HCT116 (cell line): Measurements from ENCODE around the gene FLACC1. TPM values are rescaled to one million over a fixed set of nuclear protein-coding genes. Genes with fewer than 3 reads are reported as not detected.
"Not testable (repeated sequence)": the region's sequence is repeated elsewhere in the genome, so short reads cannot be mapped to it uniquely, and the experiment has no call there.

ENCODE experiments used
- ATAC-seq: fragments of 200-7000 bp; cut with Tn5 transposase; 2 replicates; pipeline ENCODE4 v1.9.1; 2020; ENCODE audit warnings: mild to moderate bottlenecking, moderate library complexity
- BruUV-seq: library from RNA; stranded (reverse); fragments of 400-500 nt; replicated peaks from 2 replicates; lab custom pipeline; 2021; lab: Mats Ljungman, UMichigan
- CTCF ChIA-PET: fragments of 300-600 bp; sonication (Branson Sonifier 250); formaldehyde crosslinking; loops from one replicate; lab custom pipeline; 2021; ENCODE audit warnings: antibody characterized with exemption; lab: Charles Lee
- POLR2A ChIA-PET: fragments of 300-600, 350-600 bp; sonication (Branson Sonifier 250); formaldehyde crosslinking; loops from one replicate; lab custom pipeline; 2021; ENCODE audit warnings: antibody characterized with exemption; lab: Charles Lee
- RAD21 ChIA-PET, 2 experiments: fragments of 300-600 bp; sonication (Branson Sonifier 250); formaldehyde crosslinking; loops; one replicate each; lab custom pipeline; 2023; ENCODE audit warnings: low total read pairs in 2 of 2; ENCODE audit not compliant: uncharacterized antibody in 2 of 2, unreplicated experiment in 2 of 2, low non-redundant PET in 1 of 2; lab: Charles Lee
- DNase-seq: peaks from one replicate; pipeline ENCODE4 v3.0.0-alpha.2; 2010; ENCODE audit warnings: low read depth, low spot score
- H2AFZ ChIP-seq: fragments of 200-600 bp; shearing (Covaris generic), sonication (generic); 2 replicates; pipeline ENCODE4 v1.6.1; 2017; ENCODE audit warnings: low read depth, mixed run types, mixed read lengths, antibody characterized with exemption, low read length; ENCODE audit not compliant: poor library complexity, severe bottlenecking
- H3K27ac ChIP-seq: 2 replicates; pipeline ENCODE4 v1.5.1; 2012; ENCODE audit warnings: low read depth, low read length
- H3K27me3 ChIP-seq: fragments of 200-600 bp; sonication (generic); 2 replicates; pipeline ENCODE4 v1.6.1; 2016; ENCODE audit warnings: mixed run types, low read length, mixed read lengths; ENCODE audit not compliant: insufficient read depth
- H3K36me3 ChIP-seq, 2 experiments: fragments of 200-500 bp in 1 of 2; fragments of 200-600 bp in 1 of 2; sonication (Bioruptor generic) in 1 of 2; sonication (generic) in 1 of 2; 2 replicates each; pipeline versions ENCODE4 v1.5.1 to v1.6.1; 2014 to 2016; ENCODE audit warnings: low read length in 2 of 2, inconsistent platforms in 1 of 2, mixed read lengths in 1 of 2, mixed run types in 1 of 2; ENCODE audit not compliant: insufficient read depth in 2 of 2, control insufficient read depth in 1 of 2
- H3K4me1 ChIP-seq, 2 experiments: fragments of 200-600 bp in 1 of 2; sonication (generic) in 1 of 2; 2 replicates each; pipeline versions ENCODE4 v1.5.1 to v1.6.1; 2012 to 2017; ENCODE audit warnings: low read length in 2 of 2, inconsistent platforms in 1 of 2, mild to moderate bottlenecking in 1 of 2, mixed read lengths in 1 of 2, mixed run types in 1 of 2, moderate library complexity in 1 of 2; ENCODE audit not compliant: insufficient read depth in 2 of 2, control insufficient read depth in 1 of 2
- H3K4me2 ChIP-seq: fragments of 200-600 bp; sonication (generic); 2 replicates; pipeline ENCODE4 v1.6.1; 2017; ENCODE audit warnings: mixed run types, low read length, mixed read lengths
- H3K4me3 ChIP-seq, 2 experiments: fragments of 200-600 bp in 1 of 2; sonication (generic) in 1 of 2; replicated peaks in 1 of 2; 2 replicates each; pipeline ENCODE4 v1.5.1; 2011 to 2016; ENCODE audit warnings: low read length in 2 of 2, control low read depth in 1 of 2, low read depth in 1 of 2, mild to moderate bottlenecking in 1 of 2, mixed read lengths in 1 of 2, mixed run types in 1 of 2
- H3K79me2 ChIP-seq: fragments of 200-600 bp; sonication (generic); 2 replicates; pipeline ENCODE4 v1.6.1; 2017; ENCODE audit warnings: mild to moderate bottlenecking, mixed run types, low read length, moderate library complexity, mixed read lengths; ENCODE audit not compliant: insufficient read depth
- H3K9ac ChIP-seq: fragments of 200-600 bp; sonication (generic); 2 replicates; pipeline ENCODE4 v1.6.1; 2016; ENCODE audit warnings: low read length, mixed read lengths
- H3K9me2 ChIP-seq: fragments of 200-600 bp; sonication (generic), shearing (Covaris generic); 2 replicates; pipeline ENCODE4 v1.6.1; 2017; ENCODE audit warnings: mixed run types, mild to moderate bottlenecking, moderate library complexity; ENCODE audit not compliant: insufficient read depth
- H3K9me3 ChIP-seq, 2 experiments: fragments of 200-500 bp in 1 of 2; fragments of 200-600 bp in 1 of 2; sonication (Bioruptor generic) in 1 of 2; sonication (generic) in 1 of 2; 2 replicates each; pipeline ENCODE4 v1.6.1; 2014 to 2017; ENCODE audit warnings: low read length in 2 of 2, mixed read lengths in 2 of 2, inconsistent platforms in 1 of 2, low read depth in 1 of 2, mild to moderate bottlenecking in 1 of 2, mixed run types in 1 of 2, moderate library complexity in 1 of 2; ENCODE audit not compliant: control insufficient read depth in 1 of 2, insufficient read depth in 1 of 2
- H4K20me1 ChIP-seq: fragments of 200-600 bp; sonication (generic), shearing (Covaris generic); 2 replicates; pipeline ENCODE4 v1.6.1; 2017; ENCODE audit warnings: mixed run types, mild to moderate bottlenecking, moderate library complexity; ENCODE audit not compliant: insufficient read depth
- CBX3 ChIP-seq: IDR thresholded peaks from 2 replicates; pipeline ENCODE4 v1.6.1; 2012; ENCODE audit warnings: low read depth
- CEBPB ChIP-seq: IDR thresholded peaks from 2 replicates; pipeline ENCODE4 v1.6.1; 2012; ENCODE audit warnings: low read depth
- EZH2 ChIP-seq: fragments of 200-600 bp; sonication (generic); IDR thresholded peaks from 2 replicates; pipeline ENCODE4 v1.6.1; 2017; ENCODE audit warnings: antibody characterized with exemption, mixed run types
- EZH2phosphoT487 ChIP-seq: fragments of 200-600 bp; IDR thresholded peaks from 2 replicates; pipeline ENCODE4 v1.6.1; 2018; ENCODE audit warnings: antibody characterized with exemption, borderline replicate concordance
- FOSL1 ChIP-seq: IDR thresholded peaks from 2 replicates; pipeline ENCODE4 v1.6.1; 2012; ENCODE audit warnings: low read depth
- SIN3A ChIP-seq: IDR thresholded peaks from 2 replicates; pipeline ENCODE4 v1.6.1; 2012; ENCODE audit warnings: low read depth
- TCF7L2 ChIP-seq: IDR thresholded peaks from 2 replicates; pipeline ENCODE4 v1.7.0; 2011; ENCODE audit warnings: borderline replicate concordance, inconsistent platforms; ENCODE audit not compliant: insufficient read depth, insufficient read length; ENCODE audit errors: extremely low read depth
- YY1 ChIP-seq: IDR thresholded peaks from 2 replicates; pipeline ENCODE4 v1.6.1; 2011; ENCODE audit warnings: low read length, low read depth, moderate library complexity, mild to moderate bottlenecking; ENCODE audit not compliant: insufficient replicate concordance; ENCODE audit errors: extremely low read depth
- ZNF274 ChIP-seq: fragments of 200-500 bp; sonication (Bioruptor generic); IDR thresholded peaks from 2 replicates; pipeline ENCODE4 v1.6.1; 2014; ENCODE audit warnings: mild to moderate bottlenecking, low read depth, low read length, inconsistent platforms
- intact Hi-C: fragments of 100-400 bp; cut with micrococcal nuclease; formaldehyde crosslinking; loops from 2 replicates; pipeline ENCODE4 v1.10.0; 2022
- total RNA-seq: library from RNA; stranded (reverse); gene quantifications from one replicate; pipeline ENCODE4 v1.2.1, GENCODE V29; 2021; ENCODE audit not compliant: unreplicated experiment
- TF ChIP-seq, protein P1 (sequence below): IDR thresholded peaks from 2 replicates; pipeline ENCODE4 v1.6.1; 2012
- TF ChIP-seq, protein P2 (sequence below), 3 experiments: fragments of 200-600 bp in 1 of 3; sonication (generic) in 1 of 3; IDR thresholded peaks in 2 of 3; conservative IDR thresholded peaks in 1 of 3; 2 replicates each; pipeline ENCODE4 v1.5.1; 2012 to 2017; ENCODE audit warnings: low read depth in 2 of 3, low read length in 2 of 3, antibody characterized with exemption in 1 of 3, borderline replicate concordance in 1 of 3, control low read depth in 1 of 3, mild to moderate bottlenecking in 1 of 3, mixed read lengths in 1 of 3, mixed run types in 1 of 3, moderate library complexity in 1 of 3; ENCODE audit not compliant: insufficient read depth in 1 of 3

Gene FLACC1
- total RNA-seq, 1 experiment from 2014 or later, result 0.74 TPM

DNA sequence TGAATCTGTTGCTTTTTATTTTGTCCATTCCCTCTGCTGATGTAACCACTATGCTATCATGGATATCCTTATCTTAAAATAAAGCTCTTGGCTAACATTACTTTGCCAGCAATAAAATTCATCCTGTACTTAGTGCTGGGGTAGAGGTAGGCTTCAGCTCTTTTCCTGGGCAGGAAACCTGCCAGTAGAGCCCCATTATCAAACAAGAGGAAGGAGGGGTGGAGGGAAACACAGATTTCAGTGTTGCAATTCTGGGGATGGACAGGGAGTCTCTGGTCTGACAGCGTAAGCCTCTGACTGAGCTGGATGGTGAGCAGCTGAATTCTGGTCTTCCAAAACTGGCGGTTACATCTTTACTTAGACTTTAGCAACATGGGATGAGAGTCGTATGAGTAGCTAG is 49.3 kb downstream of the FLACC1 start:
- CTCF ChIA-PET, result no interaction called here
- no peaks in the 10 kb centered on the region for H3K9me3 ChIP-seq
- no peak for ATAC-seq
- H2AFZ ChIP-seq, result no peak overlapping the region
- H4K20me1 ChIP-seq, result no peaks in the 10 kb centered on the region
- H3K4me3 ChIP-seq, result no peak overlapping the region
- no peaks in the 10 kb centered on the region for H3K27me3 ChIP-seq
- TF ChIP-seq, protein P1, sequence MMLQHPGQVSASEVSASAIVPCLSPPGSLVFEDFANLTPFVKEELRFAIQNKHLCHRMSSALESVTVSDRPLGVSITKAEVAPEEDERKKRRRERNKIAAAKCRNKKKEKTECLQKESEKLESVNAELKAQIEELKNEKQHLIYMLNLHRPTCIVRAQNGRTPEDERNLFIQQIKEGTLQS, result no peak
- no peak for TF ChIP-seq SIN3A
- no TSS peak for BruUV-seq
- no peak overlapping the region for H3K4me2 ChIP-seq
- no peak overlapping the region for H3K9ac ChIP-seq
- intact Hi-C loops, result no loop called here
- no peaks in the 10 kb centered on the region for H3K4me1 ChIP-seq
- H3K27ac ChIP-seq, result no peak overlapping the region
- no peaks in the 10 kb centered on the region for H3K79me2 ChIP-seq
- no peaks in the 10 kb centered on the region for H3K9me2 ChIP-seq
- POLR2A ChIA-PET, result no interaction called here
- no peaks in the 10 kb centered on the region for H3K36me3 ChIP-seq
- RAD21 ChIA-PET, result no interaction called here
- no peak for DNase-seq

DNA sequence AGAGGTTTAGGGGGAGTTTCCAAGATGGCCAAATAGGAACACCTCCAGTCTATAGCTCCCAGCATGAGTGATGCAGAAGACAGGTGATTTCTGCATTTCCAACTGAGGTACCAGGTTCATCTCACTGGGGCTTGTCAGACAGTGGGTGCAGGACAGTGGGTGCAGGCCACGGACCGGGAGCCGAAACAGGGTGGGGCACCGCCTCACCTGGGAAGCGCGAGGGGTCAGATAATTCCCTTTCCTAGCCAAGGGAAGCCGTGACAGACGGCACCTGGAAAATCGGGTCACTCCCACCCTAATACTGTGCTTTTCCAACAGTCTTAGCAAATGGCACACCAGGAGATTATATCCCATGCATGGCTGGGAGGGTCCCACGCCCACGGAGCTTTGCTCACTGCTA is 57.2 kb downstream of the FLACC1 start:
- H2AFZ ChIP-seq, H3K9ac ChIP-seq, H3K36me3 ChIP-seq, H3K9me3 ChIP-seq, H3K4me1 ChIP-seq, RAD21 ChIA-PET, DNase-seq, H3K79me2 ChIP-seq, intact Hi-C loops, H3K9me2 ChIP-seq, H3K4me2 ChIP-seq, H3K27ac ChIP-seq, ATAC-seq, CTCF ChIA-PET, BruUV-seq, H4K20me1 ChIP-seq, H3K27me3 ChIP-seq, H3K4me3 ChIP-seq, POLR2A ChIA-PET: not testable (repeated sequence)

DNA sequence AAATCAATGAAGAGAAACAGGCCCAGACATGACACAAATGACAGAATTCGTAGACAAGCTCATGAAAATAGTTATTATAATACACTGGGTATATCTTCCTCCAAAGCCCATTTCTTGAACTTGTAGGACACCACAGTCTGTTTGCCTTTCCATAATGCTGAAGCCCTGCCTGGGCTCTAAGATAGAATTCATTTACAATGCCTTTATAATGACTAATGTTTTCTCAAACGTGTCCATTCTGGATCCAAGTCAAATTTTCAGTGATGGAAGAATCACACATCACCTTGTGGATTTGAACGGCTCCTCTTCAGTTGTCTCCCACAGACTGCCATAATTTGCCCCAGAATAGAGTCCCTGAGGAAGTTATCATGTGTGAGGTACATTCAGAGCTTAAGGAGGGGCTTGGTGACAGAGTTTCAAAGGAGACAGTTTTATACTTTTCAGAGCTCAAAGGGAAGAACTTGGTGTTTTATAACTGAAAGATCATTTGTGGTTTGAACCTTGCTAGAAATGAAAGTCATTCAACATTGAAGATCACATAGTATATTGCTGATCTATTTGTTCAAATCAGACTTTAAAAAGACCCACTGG is 58.6 kb downstream of the FLACC1 start:
- Histone ChIP-seq H3K27ac (no peak overlapping the region), H3K36me3 (no peaks in the 10 kb centered on the region), H3K9me3 (no peaks in the 10 kb centered on the region), H3K27me3 (no peaks in the 10 kb centered on the region), H3K4me2 (no peak overlapping the region), H3K4me3 (no peak overlapping the region), H2AFZ (no peak overlapping the region), H4K20me1 (no peaks in the 10 kb centered on the region), H3K79me2 (no peaks in the 10 kb centered on the region), H3K9ac (no peak overlapping the region), H3K4me1 (no peaks in the 10 kb centered on the region), H3K9me2 (no peaks in the 10 kb centered on the region)
- POLR2A ChIA-PET, result no interaction called here
- RAD21 ChIA-PET, result no interaction called here
- no TSS peak for BruUV-seq
- DNase-seq (no peak), ATAC-seq (no peak)
- CTCF ChIA-PET, result no interaction called here
- intact Hi-C loops, result no loop called here
- no peak for TF ChIP-seq ZNF274
- TF ChIP-seq TCF7L2, result no peak
- no peak for TF ChIP-seq EZH2phosphoT487
- TF ChIP-seq YY1, result no peak
- no peak for TF ChIP-seq CEBPB
- no peak for TF ChIP-seq FOSL1
- no peak for TF ChIP-seq SIN3A
- no peak for TF ChIP-seq EZH2
- TF ChIP-seq, protein P1, result no peak
- TF ChIP-seq, protein P2, sequence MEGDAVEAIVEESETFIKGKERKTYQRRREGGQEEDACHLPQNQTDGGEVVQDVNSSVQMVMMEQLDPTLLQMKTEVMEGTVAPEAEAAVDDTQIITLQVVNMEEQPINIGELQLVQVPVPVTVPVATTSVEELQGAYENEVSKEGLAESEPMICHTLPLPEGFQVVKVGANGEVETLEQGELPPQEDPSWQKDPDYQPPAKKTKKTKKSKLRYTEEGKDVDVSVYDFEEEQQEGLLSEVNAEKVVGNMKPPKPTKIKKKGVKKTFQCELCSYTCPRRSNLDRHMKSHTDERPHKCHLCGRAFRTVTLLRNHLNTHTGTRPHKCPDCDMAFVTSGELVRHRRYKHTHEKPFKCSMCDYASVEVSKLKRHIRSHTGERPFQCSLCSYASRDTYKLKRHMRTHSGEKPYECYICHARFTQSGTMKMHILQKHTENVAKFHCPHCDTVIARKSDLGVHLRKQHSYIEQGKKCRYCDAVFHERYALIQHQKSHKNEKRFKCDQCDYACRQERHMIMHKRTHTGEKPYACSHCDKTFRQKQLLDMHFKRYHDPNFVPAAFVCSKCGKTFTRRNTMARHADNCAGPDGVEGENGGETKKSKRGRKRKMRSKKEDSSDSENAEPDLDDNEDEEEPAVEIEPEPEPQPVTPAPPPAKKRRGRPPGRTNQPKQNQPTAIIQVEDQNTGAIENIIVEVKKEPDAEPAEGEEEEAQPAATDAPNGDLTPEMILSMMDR (IDR thresholded peaks at IDR 0.05 in 2 of 3, conservative IDR thresholded peaks at IDR 0.05 in 1 of 3; ENCODE audit: borderline replicate concordance in 1 of 3, insufficient read depth in 1 of 3, low read depth in 2 of 3, low read length in 2 of 3), result no peak
- no peak for TF ChIP-seq CBX3
